Measurements from ENCODE around the gene FLT1.

The FLT1 gene

GRCh38 chr13:28494778-28495537 lies at the start of gene FLT1:
FLT1 (minus strand) TSS chr13:28495128; CDS start chr13:28494843, 285 bp downstream.
- DNase-seq: peak; percentile 48

GRCh38 chr13:28544026-28544425 lies 49.1 kb upstream of the FLT1 start:
- no peak for DNase-seq
- no peak for ATAC-seq

More at GRCh38 chr13:28494778-28495537, at the start of gene FLT1:
- ATAC-seq: peak; percentile 38

GRCh38 chr13:28542804-28543203 lies 47.9 kb upstream of the FLT1 start:
- DNase-seq (no peak), ATAC-seq (no peak)

GRCh38 chr13:28541966-28542365 lies 47.0 kb upstream of the FLT1 start:
- DNase-seq: no peak

GRCh38 chr13:28540612-28541011 lies 45.7 kb upstream of the FLT1 start:
- peak; percentile 40 for ATAC-seq
- no peak for DNase-seq

More at GRCh38 chr13:28541966-28542365, 47.0 kb upstream of the FLT1 start:
- no peak for ATAC-seq

GRCh38 chr13:28539625-28540286 lies 44.8 kb upstream of the FLT1 start:
- ATAC-seq (no peak), DNase-seq (no peak)

GRCh38 chr13:28538932-28539331 lies 44.0 kb upstream of the FLT1 start:
- ATAC-seq: peak; percentile 41

GRCh38 chr13:28537171-28537570 lies 42.2 kb upstream of the FLT1 start:
- ATAC-seq (no peak), DNase-seq (no peak)

More at GRCh38 chr13:28538932-28539331, 44.0 kb upstream of the FLT1 start:
- no peak for DNase-seq

- DNase-seq: no peak
- ATAC-seq: no peak
Measured at GRCh38 chr13:28536371-28536770, 41.4 kb upstream of the FLT1 start.

GRCh38 chr13:28535734-28536133 lies 40.8 kb upstream of the FLT1 start:
- DNase-seq: no peak
- ATAC-seq: no peak

- ATAC-seq (no peak), DNase-seq (no peak)
Measured at GRCh38 chr13:28534801-28535200, 39.9 kb upstream of the FLT1 start.

GRCh38 chr13:28534210-28534609 lies 39.3 kb upstream of the FLT1 start:
- DNase-seq (no peak), ATAC-seq (no peak)

GRCh38 chr13:28533441-28534166 lies 38.7 kb upstream of the FLT1 start:
- no peak for ATAC-seq
- no peak for DNase-seq

- DNase-seq: no peak
- no peak for ATAC-seq
Measured at GRCh38 chr13:28533125-28533436, 38.2 kb upstream of the FLT1 start.

- peak; percentile 27 for DNase-seq
- ATAC-seq: peak; percentile 47
Measured at GRCh38 chr13:28532388-28533124, 37.6 kb upstream of the FLT1 start.

- no peak for DNase-seq
- ATAC-seq: no peak
Measured at GRCh38 chr13:28531845-28532387, 37.0 kb upstream of the FLT1 start.

- no peak for ATAC-seq
Measured at GRCh38 chr13:28531077-28531844, 36.3 kb upstream of the FLT1 start.

GRCh38 chr13:28530729-28531076 lies 35.8 kb upstream of the FLT1 start:
- ATAC-seq: no peak
- DNase-seq: no peak

More at GRCh38 chr13:28531077-28531844, 36.3 kb upstream of the FLT1 start:
- DNase-seq: no peak

GRCh38 chr13:28529836-28530235 lies 34.9 kb upstream of the FLT1 start:
- DNase-seq (no peak), ATAC-seq (no peak)

- DNase-seq (no peak), ATAC-seq (no peak)
Measured at GRCh38 chr13:28528848-28529247, 33.9 kb upstream of the FLT1 start.

GRCh38 chr13:28528388-28528787 lies 33.5 kb upstream of the FLT1 start:
- no peak for ATAC-seq
- no peak for DNase-seq
